ENCODE data around the gene FRY.

The FRY gene

GRCh38 chr13:32134241-32135055, 102.9 kb downstream of the FRY start:
- DNase-seq (ENCODE audit: low read depth, low spot score): no peak

GRCh38 chr13:32135056-32135390, 103.4 kb downstream of the FRY start:
- DNase-seq (ENCODE audit: low read depth, low spot score): no peak

GRCh38 chr13:32135655-32136054, 104.1 kb downstream of the FRY start:
- DNase-seq (ENCODE audit: low read depth, low spot score): no peak

GRCh38 chr13:32136061-32136460, 104.5 kb downstream of the FRY start:
- DNase-seq (ENCODE audit: low read depth, low spot score): no peak

GRCh38 chr13:32136716-32137115, 105.1 kb downstream of the FRY start:
- no peak for DNase-seq (ENCODE audit: low read depth, low spot score)

GRCh38 chr13:32139251-32139650, 107.7 kb downstream of the FRY start:
- DNase-seq (ENCODE audit: low read depth, low spot score): no peak

GRCh38 chr13:32140109-32140508, 108.5 kb downstream of the FRY start:
- DNase-seq (ENCODE audit: low read depth, low spot score): no peak

GRCh38 chr13:32141462-32141861, 109.9 kb downstream of the FRY start:
- DNase-seq (ENCODE audit: low read depth, low spot score): no peak

- no peak for DNase-seq (ENCODE audit: low read depth, low spot score)
These were observed 110.5 kb downstream of the FRY start for GRCh38 chr13:32142115-32142514.

GRCh38 chr13:32142956-32143375, 111.4 kb downstream of the FRY start:
- no peak for DNase-seq (ENCODE audit: low read depth, low spot score)

- no peak for DNase-seq (ENCODE audit: low read depth, low spot score)
These were observed 115.6 kb downstream of the FRY start for GRCh38 chr13:32147193-32147592.

GRCh38 chr13:32147976-32148375, 116.4 kb downstream of the FRY start:
- DNase-seq (ENCODE audit: low read depth, low spot score): no peak

GRCh38 chr13:32150239-32150638, 118.7 kb downstream of the FRY start:
- DNase-seq (ENCODE audit: low read depth, low spot score): no peak

- no peak for DNase-seq (ENCODE audit: low read depth, low spot score)
These were observed 119.2 kb downstream of the FRY start for GRCh38 chr13:32150794-32151193.

GRCh38 chr13:32151240-32151639, 119.7 kb downstream of the FRY start:
- no peak for DNase-seq (ENCODE audit: low read depth, low spot score)

GRCh38 chr13:32153056-32153455, 121.5 kb downstream of the FRY start:
- no peak for DNase-seq (ENCODE audit: low read depth, low spot score)

GRCh38 chr13:32159137-32159869, 127.7 kb downstream of the FRY start:
- no peak for DNase-seq (ENCODE audit: low read depth, low spot score)

- no peak for DNase-seq (ENCODE audit: low read depth, low spot score)
These were observed 130.9 kb downstream of the FRY start for GRCh38 chr13:32162395-32163005.

GRCh38 chr13:32164622-32165268, 133.2 kb downstream of the FRY start:
- no peak for DNase-seq (ENCODE audit: low read depth, low spot score)

GRCh38 chr13:32165796-32166195, 134.2 kb downstream of the FRY start:
- DNase-seq (ENCODE audit: low read depth, low spot score): no peak

GRCh38 chr13:32168131-32168530, 136.6 kb downstream of the FRY start:
- DNase-seq (ENCODE audit: low read depth, low spot score): no peak

GRCh38 chr13:32170841-32171240, 139.3 kb downstream of the FRY start:
- no peak for DNase-seq (ENCODE audit: low read depth, low spot score)

All from activated CD4-positive, CD25-positive, alpha-beta regulatory T cell treated with anti-CD3 and anti-CD28 coated beads, Interleukin-2, amount 50 U/mL, for 16 hours (primary cell).